H1 (cell line): ENCODE data around the gene JPH3. TPM values are rescaled to one million over a fixed set of nuclear protein-coding genes. Genes with fewer than 3 reads are reported as not detected.

Experiments
- CTCF ChIA-PET: fragments of 300-600 bp; sonication (Branson Sonifier 250); formaldehyde crosslinking; loops from one replicate; lab custom pipeline; 2021; ENCODE audit not compliant: partially characterized antibody; lab: Charles Lee
- POLR2A ChIA-PET: fragments of 300-600 bp; sonication (Branson Sonifier 250); formaldehyde crosslinking; loops from one replicate; lab custom pipeline; 2021; ENCODE audit warnings: inconsistent platforms; ENCODE audit not compliant: partially characterized antibody; lab: Charles Lee
- DNase-seq, 2 experiments: peaks; one replicate each; pipeline versions ENCODE4 v3.0.0 to v3.0.0-alpha.2; 2010 to 2022; ENCODE audit warnings: low spot score in 2 of 2, low read depth in 1 of 2, mixed read lengths in 1 of 2
- FAIRE-seq: peaks from 2 replicates; lab custom pipeline; 2011; peaks lifted over from hg19 to GRCh38; lab: Jason Lieb, UNC
- H2AFZ ChIP-seq: 2 replicates; pipeline ENCODE4 v1.8.1; 2012; ENCODE audit warnings: low read length, inconsistent platforms
- H2AK5ac ChIP-seq: 2 replicates; pipeline ENCODE4 v1.6.1; 2013; ENCODE audit warnings: low read depth, low read length
- H2BK120ac ChIP-seq: replicated peaks from 2 replicates; pipeline ENCODE3; 2013; ENCODE audit warnings: low read depth, low read length, inconsistent platforms
- H2BK12ac ChIP-seq: 2 replicates; pipeline ENCODE4 v1.6.1; 2013; ENCODE audit warnings: low read depth, low read length
- H2BK15ac ChIP-seq: 2 replicates; pipeline ENCODE4 v1.6.1; 2013; ENCODE audit warnings: low read length
- H2BK20ac ChIP-seq: 2 replicates; pipeline ENCODE4 v1.6.1; 2013; ENCODE audit warnings: low read length
- H2BK5ac ChIP-seq: 2 replicates; pipeline ENCODE4 v1.6.1; 2013; ENCODE audit warnings: low read depth, low read length
- H3K14ac ChIP-seq: 2 replicates; pipeline ENCODE4 v1.6.1; 2013; ENCODE audit warnings: inconsistent platforms; ENCODE audit not compliant: insufficient read length
- H3K18ac ChIP-seq: 2 replicates; pipeline ENCODE4 v1.6.1; 2013; ENCODE audit warnings: low read length; ENCODE audit errors: extremely low read depth
- H3K23ac ChIP-seq: 2 replicates; pipeline ENCODE4 v1.6.1; 2013; ENCODE audit warnings: inconsistent platforms; ENCODE audit not compliant: insufficient read length
- H3K23me2 ChIP-seq: 2 replicates; pipeline ENCODE4 v1.6.1; 2013; ENCODE audit warnings: low read depth, low read length
- H3K27ac ChIP-seq: 2 replicates; pipeline ENCODE4 v1.6.1; 2011; ENCODE audit warnings: low read depth, low read length, inconsistent platforms
- H3K27me3 ChIP-seq, 4 experiments: replicated peaks in 1 of 4; 1 replicate in 1 of 4; 2 replicates in 3 of 4; pipeline versions ENCODE4 v1.6.1 to v1.8.1; 2011 to 2013; ENCODE audit warnings: low read length in 3 of 4, mild to moderate bottlenecking in 3 of 4, inconsistent platforms in 2 of 4, mixed read lengths in 2 of 4, moderate library complexity in 1 of 4; ENCODE audit not compliant: control insufficient read depth in 3 of 4, insufficient read depth in 3 of 4; ENCODE audit errors: extremely low read depth in 1 of 4
- H3K36me3 ChIP-seq, 4 experiments: 2 replicates each; pipeline versions ENCODE4 v1.6.1 to v1.8.1; 2011 to 2013; ENCODE audit warnings: mild to moderate bottlenecking in 4 of 4, low read length in 3 of 4, moderate library complexity in 2 of 4, control low read depth in 1 of 4, inconsistent platforms in 1 of 4; ENCODE audit not compliant: insufficient read depth in 4 of 4, control insufficient read depth in 2 of 4
- H3K4ac ChIP-seq: replicated peaks from 2 replicates; pipeline ENCODE3; 2013; ENCODE audit warnings: low read length, low read depth, mixed read lengths, inconsistent platforms; ENCODE audit not compliant: insufficient read length
- H3K4me1 ChIP-seq, 4 experiments: replicated peaks in 1 of 4; 1 replicate in 1 of 4; 2 replicates in 3 of 4; pipeline versions ENCODE4 v1.6.1 to v1.8.1; 2011 to 2013; ENCODE audit warnings: low read length in 3 of 4, inconsistent platforms in 2 of 4, mixed read lengths in 1 of 4; ENCODE audit not compliant: insufficient read depth in 4 of 4, control insufficient read depth in 3 of 4
- H3K4me2 ChIP-seq, 2 experiments: 2 replicates each; pipeline versions ENCODE4 v1.6.1 to v1.8.1; 2011 to 2013; ENCODE audit warnings: low read depth in 2 of 2, low read length in 2 of 2, control low read depth in 1 of 2, inconsistent platforms in 1 of 2, mild to moderate bottlenecking in 1 of 2; ENCODE audit not compliant: insufficient read depth in 1 of 2
- H3K4me3 ChIP-seq, 4 experiments: fragments of 200-600, 300-600 bp in 1 of 4; sonication (generic), shearing (Covaris generic), sonication (Bioruptor Twin) in 1 of 4; 2 replicates each; pipeline versions ENCODE4 v1.5.1 to v1.8.1; 2011 to 2016; ENCODE audit warnings: low read length in 4 of 4, low read depth in 3 of 4, control low read depth in 2 of 4, inconsistent platforms in 2 of 4, mild to moderate bottlenecking in 2 of 4, mixed read lengths in 1 of 4, moderate library complexity in 1 of 4; ENCODE audit not compliant: insufficient read depth in 2 of 4; ENCODE audit errors: extremely low read depth in 1 of 4
- H3K56ac ChIP-seq: replicated peaks from 2 replicates; pipeline ENCODE3; 2013; ENCODE audit warnings: low read depth, mild to moderate bottlenecking, mixed read lengths, low read length, inconsistent platforms; ENCODE audit not compliant: insufficient read length
- H3K79me1 ChIP-seq: 2 replicates; pipeline ENCODE4 v1.6.1; 2013; ENCODE audit warnings: low read depth, low read length, control low read depth
- H3K79me2 ChIP-seq, 2 experiments: 2 replicates each; pipeline versions ENCODE4 v1.6.1 to v1.8.1; 2012 to 2013; ENCODE audit warnings: low read length in 2 of 2, mild to moderate bottlenecking in 2 of 2, inconsistent platforms in 1 of 2; ENCODE audit not compliant: insufficient read depth in 2 of 2, control insufficient read depth in 1 of 2
- H3K9ac ChIP-seq, 4 experiments: replicated peaks in 1 of 4; 1 replicate in 1 of 4; 2 replicates in 3 of 4; pipeline versions ENCODE4 v1.6.1 to v1.8.1; 2011 to 2013; ENCODE audit warnings: low read depth in 3 of 4, low read length in 3 of 4, control low read depth in 2 of 4, mild to moderate bottlenecking in 2 of 4, moderate library complexity in 2 of 4, inconsistent platforms in 1 of 4; ENCODE audit errors: extremely low read depth in 1 of 4
- H3K9me3 ChIP-seq, 2 experiments: 2 replicates each; pipeline versions ENCODE4 v1.6.1 to v1.8.1; 2012 to 2013; ENCODE audit warnings: mild to moderate bottlenecking in 2 of 2, moderate library complexity in 2 of 2, control low read depth in 1 of 2, inconsistent platforms in 1 of 2, low read depth in 1 of 2, low read length in 1 of 2, mixed read lengths in 1 of 2; ENCODE audit not compliant: insufficient read depth in 2 of 2
- H4K20me1 ChIP-seq, 2 experiments: replicated peaks in 1 of 2; 2 replicates each; pipeline versions ENCODE3 to v1.8.1; 2011 to 2013; ENCODE audit warnings: inconsistent platforms in 2 of 2, low read length in 2 of 2, mild to moderate bottlenecking in 1 of 2; ENCODE audit not compliant: insufficient read depth in 2 of 2, control insufficient read depth in 1 of 2
- H4K5ac ChIP-seq: 2 replicates; pipeline ENCODE4 v1.6.1; 2013; ENCODE audit warnings: low read length, low read depth, mixed read lengths, inconsistent platforms; ENCODE audit not compliant: insufficient read length
- H4K8ac ChIP-seq: 2 replicates; pipeline ENCODE4 v1.8.0; 2013; ENCODE audit warnings: mild to moderate bottlenecking, moderate library complexity, low read length, inconsistent platforms; ENCODE audit not compliant: insufficient read depth; ENCODE audit errors: extremely low read depth
- H4K91ac ChIP-seq: replicated peaks from 2 replicates; pipeline ENCODE3; 2013; ENCODE audit warnings: low read length, mixed read lengths, inconsistent platforms; ENCODE audit not compliant: insufficient read length
- CHD1 ChIP-seq: IDR thresholded peaks from 2 replicates; pipeline ENCODE4 v1.6.1; 2012; ENCODE audit warnings: low read depth, low read length, improper control_type of control experiment
- CTBP2 ChIP-seq: IDR thresholded peaks from 2 replicates; pipeline ENCODE4 v1.7.0; 2011; ENCODE audit warnings: borderline replicate concordance, mild to moderate bottlenecking, moderate library complexity, mixed read lengths, low read length; ENCODE audit not compliant: insufficient read depth, insufficient read length
- GABPA ChIP-seq: IDR thresholded peaks from 2 replicates; pipeline ENCODE4 v1.6.1; 2011; ENCODE audit warnings: mild to moderate bottlenecking, low read length, moderate library complexity, borderline replicate concordance; ENCODE audit not compliant: insufficient read depth
- KDM4A ChIP-seq: IDR thresholded peaks from one replicate; pipeline ENCODE4 v1.7.1; 2012; ENCODE audit warnings: low read depth, mild to moderate bottlenecking, moderate library complexity, low read length, inconsistent platforms; ENCODE audit not compliant: severe bottlenecking
- NANOG ChIP-seq: IDR thresholded peaks from 2 replicates; pipeline ENCODE4 v1.6.1; 2011; ENCODE audit warnings: low read length, low read depth, mild to moderate bottlenecking, inconsistent platforms; ENCODE audit not compliant: insufficient read depth, poor library complexity, severe bottlenecking
- POU5F1 ChIP-seq: IDR thresholded peaks from 2 replicates; pipeline ENCODE4 v1.6.1; 2011; ENCODE audit warnings: low read depth, mild to moderate bottlenecking, low read length, moderate library complexity
- RBBP5 ChIP-seq: IDR thresholded peaks from 2 replicates; pipeline ENCODE4 v1.7.1; 2012; ENCODE audit warnings: low read depth, mild to moderate bottlenecking, inconsistent platforms, low read length, moderate library complexity, borderline replicate concordance
- RFX5 ChIP-seq: IDR thresholded peaks from 2 replicates; pipeline ENCODE4 v1.6.1; 2011; ENCODE audit warnings: low read depth, low read length, improper control_type of control experiment, borderline replicate concordance
- RXRA ChIP-seq: IDR thresholded peaks from 2 replicates; pipeline ENCODE4 v1.6.1; 2011; ENCODE audit warnings: low read depth, mild to moderate bottlenecking, low read length, moderate library complexity; ENCODE audit not compliant: insufficient read depth
- WGBS, 2 experiments: shearing (Covaris generic) in 1 of 2; methylation state at CpG; one replicate each; pipeline versions ENCODE4 v1.1.6 to v1.1.7; 2013 to 2015; ENCODE audit warnings: low lambda C conversion rate in 2 of 2, mixed read lengths in 2 of 2, inconsistent platforms in 1 of 2, low coverage in 1 of 2, missing lambda C conversion rate in 1 of 2; ENCODE audit not compliant: insufficient replicate concordance in 2 of 2, insufficient coverage in 1 of 2, insufficient read length in 1 of 2; ENCODE audit errors: extremely low coverage in 1 of 2, missing lambda C conversion rate in 1 of 2; 5-methylcytosine and 5-hydroxymethylcytosine counted together
- polyA plus RNA-seq, 7 experiments: library from polyadenylated mRNA; depleted of rRNA in 3 of 7; stranded (reverse) in 5 of 7; unstranded in 2 of 7; fragments of >200 nt in 5 of 7; fragments of 200-250 nt in 2 of 7; gene quantifications; 1 replicate in 5 of 7; 2 replicates in 1 of 7; 4 replicates in 1 of 7; pipeline versions ENCODE4 v1.2.1 to v1.2.3, GENCODE V29; 2011 to 2013; ENCODE audit warnings: missing spikeins in 2 of 7, mixed read lengths in 2 of 7
- total RNA-seq: library from RNA; stranded (reverse); fragmentation: NEBNext Ultra II Directional; extraction: Animal tissue kit (Norgen Biotek cat#: 25700); gene quantifications from 2 replicates; pipeline ENCODE4 v1.2.1, GENCODE V29; 2021
- TF ChIP-seq, protein P1 (sequence below): IDR thresholded peaks from 2 replicates; pipeline ENCODE4 v1.6.1; 2011; ENCODE audit warnings: low read length, improper control_type of control experiment

Gene JPH3
- total and polyA plus RNA-seq, 2 of the 8 experiments (the other 6 are each of a cell fraction or from before 2014, with no cell fraction given), result 10.3 to 28.3 TPM

DNA sequence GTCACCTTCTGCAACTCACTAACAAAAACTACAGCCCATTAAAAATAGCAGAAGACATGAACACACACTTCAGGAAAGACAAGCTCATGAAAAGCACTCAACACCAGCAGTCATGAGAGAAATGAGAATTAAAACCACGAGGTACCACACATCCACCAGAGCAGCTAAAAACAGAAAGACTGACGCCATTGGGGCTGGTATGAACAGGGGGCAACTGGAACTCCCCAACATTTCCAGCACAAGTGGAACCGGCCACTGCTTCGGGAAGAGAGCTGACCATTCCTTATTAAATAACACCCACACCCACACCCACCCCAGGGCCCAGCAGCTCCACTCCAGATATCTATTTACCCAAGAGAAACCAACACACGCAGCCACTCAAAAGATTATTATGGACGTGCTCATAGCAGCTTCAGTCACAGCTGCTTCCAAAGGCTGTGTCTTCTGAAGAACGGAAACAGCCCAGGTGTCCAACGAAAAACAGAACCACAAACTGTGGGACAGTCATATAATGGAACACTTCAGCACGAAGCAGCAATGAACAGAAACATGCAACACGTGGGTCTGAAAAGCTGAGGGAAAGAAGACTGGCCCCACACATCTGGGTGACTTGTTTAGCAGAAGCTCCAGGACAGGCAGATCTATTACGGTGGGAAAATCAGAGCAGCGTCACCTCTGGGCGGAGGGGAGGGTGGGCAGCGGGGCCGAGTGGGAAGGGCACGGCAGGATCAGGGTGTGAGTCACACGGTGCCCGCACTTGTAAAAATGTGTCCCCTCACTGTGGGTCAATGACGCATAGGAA lies 122.4 kb downstream of the JPH3 start:
- H3K23ac ChIP-seq, result no peak overlapping the region
- H3K4me1 ChIP-seq, result no peaks in the 10 kb centered on the region
- ChIA-PET POLR2A (interaction anchor here (1.1 to 7.4 kb wide), 3 partner anchors 9 to 108 kb away, joined by 4 to 39 read pairs (median 11); no protein-coding TSS in a partner anchor), CTCF (interaction anchor here (0.6 to 3.5 kb wide), 7 partner anchors 21 to 264 kb away, joined by 3 to 14 read pairs (median 3); no protein-coding TSS in a partner anchor)
- no peak overlapping the region for H2BK5ac ChIP-seq
- no peak overlapping the region for H2BK12ac ChIP-seq
- no peak overlapping the region for H2BK120ac ChIP-seq
- H4K20me1 ChIP-seq, result peaks cover 5 to 16% of the 10 kb centered on the region in 2 experiments
- H3K27ac ChIP-seq, result no peak overlapping the region
- peaks cover 0 to 3% of the 10 kb centered on the region in 2 experiments; a peak in 1 of 4 replicates for H3K9me3 ChIP-seq
- no peak overlapping the region for H4K91ac ChIP-seq
- no peak overlapping the region for H3K14ac ChIP-seq
- H3K4me2 ChIP-seq, result no peak overlapping the region
- WGBS, 2 experiments, result 89% methylated on average over 19 of the region's 19 CpGs; no CpG with 5 or more reads in 1 of the 2 experiments
- no peak overlapping the region; the same call in 1 of the 2 replicates for H4K8ac ChIP-seq
- H3K4ac ChIP-seq, result no peak overlapping the region
- no peak overlapping the region for H3K9ac ChIP-seq
- no peak overlapping the region for H2BK20ac ChIP-seq
- H3K23me2 ChIP-seq, result no peaks in the 10 kb centered on the region
- H3K4me3 ChIP-seq, result no peak overlapping the region
- no peak for DNase-seq
- H3K27me3 ChIP-seq, result no peaks in the 10 kb centered on the region
- H3K18ac ChIP-seq, result no peak overlapping the region
- H3K56ac ChIP-seq, result no peak overlapping the region
- no peak overlapping the region for H4K5ac ChIP-seq
- peaks cover 7% of the 10 kb centered on the region for H3K79me1 ChIP-seq
- H2AFZ ChIP-seq, result no peak overlapping the region
- peaks cover 4 to 30% (median 22%) of the 10 kb centered on the region in 4 experiments; a peak in 6 of 8 replicates for H3K36me3 ChIP-seq
- no peak overlapping the region for H2BK15ac ChIP-seq
- no peak overlapping the region for H2AK5ac ChIP-seq
- peaks cover 0 to 17% of the 10 kb centered on the region in 2 experiments; a peak in 1 of 4 replicates for H3K79me2 ChIP-seq
- no peak for FAIRE-seq
- TF ChIP-seq KDM4A (no peak), RFX5 (no peak), POU5F1 (no peak), RXRA (no peak), CTBP2 (no peak), NANOG (no peak), RBBP5 (no peak), CHD1 (no peak), GABPA (no peak)
- TF ChIP-seq, protein P1, sequence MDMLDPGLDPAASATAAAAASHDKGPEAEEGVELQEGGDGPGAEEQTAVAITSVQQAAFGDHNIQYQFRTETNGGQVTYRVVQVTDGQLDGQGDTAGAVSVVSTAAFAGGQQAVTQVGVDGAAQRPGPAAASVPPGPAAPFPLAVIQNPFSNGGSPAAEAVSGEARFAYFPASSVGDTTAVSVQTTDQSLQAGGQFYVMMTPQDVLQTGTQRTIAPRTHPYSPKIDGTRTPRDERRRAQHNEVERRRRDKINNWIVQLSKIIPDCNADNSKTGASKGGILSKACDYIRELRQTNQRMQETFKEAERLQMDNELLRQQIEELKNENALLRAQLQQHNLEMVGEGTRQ, result no peak
